GM18873 (cell line): ENCODE data around the gene MIOS.
"Not testable (repeated sequence)": the region's sequence is repeated elsewhere in the genome, so short reads cannot be mapped to it uniquely, and the experiment has no call there.

ENCODE experiments used
- ATAC-seq: cut with Tn5 transposase; IDR thresholded peaks from one replicate; pipeline ENCODE4 v1.9.1; 2021; ENCODE audit warnings: mild to moderate bottlenecking, moderate library complexity, moderate number of reproducible peaks; ENCODE audit not compliant: unreplicated experiment, low FRiP score

Gene MIOS

DNA sequence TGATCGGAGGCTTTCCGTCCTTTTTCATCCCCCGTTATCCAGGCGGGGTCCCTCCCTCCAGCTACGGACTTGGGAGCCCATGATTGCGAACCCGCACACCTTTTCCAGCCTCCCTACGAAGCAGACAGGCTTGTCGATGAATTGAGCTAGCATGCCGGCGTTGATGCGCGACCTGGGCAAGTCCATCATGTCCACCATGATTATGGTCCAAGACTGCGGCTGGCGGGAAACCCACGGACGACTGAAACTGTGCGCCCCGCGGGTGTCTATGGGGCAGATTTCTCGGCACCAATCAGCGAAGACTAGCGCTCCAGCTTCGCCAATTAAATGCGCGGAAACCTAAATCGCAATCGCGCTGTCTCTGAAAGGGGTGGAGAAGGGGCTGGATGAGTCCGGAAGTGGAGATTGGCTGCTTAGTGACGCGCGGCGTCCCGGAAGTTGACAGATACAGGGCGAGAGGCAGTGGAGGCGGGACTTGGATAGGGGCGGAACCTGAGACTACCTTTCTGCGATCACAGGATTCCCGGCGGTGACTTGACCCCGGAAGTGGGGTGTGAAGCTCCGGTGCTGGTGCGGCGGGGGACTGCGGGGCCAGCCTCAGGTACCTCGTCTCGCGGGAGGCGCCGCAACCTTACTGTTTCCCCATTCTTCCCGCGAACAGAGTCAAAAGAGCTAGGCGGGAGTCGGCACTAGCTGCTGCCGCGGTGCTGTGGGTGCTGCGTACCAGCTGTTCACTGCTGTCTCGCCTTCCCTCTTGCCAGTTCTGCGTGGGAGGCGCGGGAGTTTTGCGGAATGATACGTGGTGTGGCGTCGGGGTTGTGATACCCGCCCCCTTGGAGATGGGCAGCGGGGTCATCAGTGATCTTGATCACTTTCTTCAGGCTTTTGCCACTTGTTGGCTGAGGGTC, 73.8 kb downstream of the MIOS start, which contains the start of gene UMAD1:
Gene UMAD1, plus strand, starts transcription at position 532 of the 908 bp plus-strand sequence. CDS start 32,620 bp downstream, outside the sequence.
- peak; percentile 98 for ATAC-seq

DNA sequence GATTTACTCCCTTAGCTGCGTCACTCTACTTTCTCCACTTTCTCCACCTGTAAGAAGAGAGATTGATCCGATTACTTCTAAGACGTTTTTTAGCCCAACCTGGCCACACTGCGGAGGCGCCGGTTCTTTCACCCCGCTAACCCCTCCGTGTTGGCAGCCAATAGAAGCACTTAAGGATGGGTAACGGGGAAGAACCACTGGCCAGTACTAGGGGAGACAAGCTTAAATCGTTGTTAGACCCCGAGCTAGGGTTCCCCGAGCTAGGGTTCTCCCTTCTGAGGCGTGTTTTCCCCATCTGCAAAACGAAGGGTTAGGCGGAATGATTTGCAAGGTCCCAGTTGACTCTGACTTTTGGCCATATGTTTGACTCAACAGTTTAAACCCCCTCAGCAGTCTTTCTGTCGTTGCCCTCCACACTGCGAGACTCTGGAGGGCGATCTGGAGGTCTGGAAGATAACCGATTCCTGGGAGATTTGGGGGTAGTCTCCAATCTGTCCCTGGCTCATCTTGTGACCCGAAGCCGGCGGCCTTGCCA, 74.5 kb downstream of the MIOS start:
- peak; percentile 2 for ATAC-seq

DNA sequence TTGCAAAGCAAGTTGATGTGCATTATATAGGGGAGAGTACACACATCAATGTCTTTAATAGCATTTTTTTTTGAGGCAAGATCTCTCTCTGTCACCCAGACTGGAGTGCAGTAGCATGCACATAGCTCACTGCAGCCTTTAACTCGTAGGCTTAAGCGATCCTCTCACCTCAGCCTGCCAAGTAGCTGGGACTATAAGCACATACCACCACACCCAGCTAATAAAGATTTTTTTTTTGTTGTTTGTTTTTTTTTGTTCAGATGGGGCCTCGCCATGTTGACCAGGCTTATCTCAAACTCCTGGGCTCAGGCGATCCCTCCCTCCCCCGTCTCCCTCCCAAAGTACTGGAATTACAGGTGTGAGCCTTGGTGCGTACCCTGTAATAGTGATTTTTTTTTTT, 75.4 kb downstream of the MIOS start:
- no peak for ATAC-seq

DNA sequence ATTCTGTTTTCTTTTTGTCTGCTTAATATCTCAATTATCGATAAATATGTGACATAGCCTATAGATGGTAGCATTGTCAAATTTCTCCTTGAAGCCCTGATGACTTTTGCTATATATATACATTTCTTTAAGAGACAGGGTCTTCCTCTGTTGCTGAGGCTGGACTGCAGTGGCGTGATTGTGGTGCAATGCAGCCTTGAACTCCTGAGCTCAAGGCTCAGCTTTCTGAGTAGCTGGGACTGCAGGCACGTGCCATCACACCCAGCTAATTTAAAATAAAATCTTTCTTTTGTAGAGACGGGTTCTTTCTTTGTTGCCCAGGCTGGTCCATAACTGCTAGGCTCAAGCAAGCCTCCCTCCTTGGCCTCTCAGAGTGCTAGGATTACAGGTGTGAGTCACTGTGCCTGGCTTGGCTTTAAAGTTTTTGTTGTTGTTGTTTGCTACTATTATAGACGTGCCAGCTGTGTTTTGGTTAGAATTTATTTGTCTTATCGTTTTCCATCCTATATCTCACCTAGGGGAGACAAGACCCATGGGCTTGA, 80.9 kb downstream of the MIOS start:
- ATAC-seq: no peak

DNA sequence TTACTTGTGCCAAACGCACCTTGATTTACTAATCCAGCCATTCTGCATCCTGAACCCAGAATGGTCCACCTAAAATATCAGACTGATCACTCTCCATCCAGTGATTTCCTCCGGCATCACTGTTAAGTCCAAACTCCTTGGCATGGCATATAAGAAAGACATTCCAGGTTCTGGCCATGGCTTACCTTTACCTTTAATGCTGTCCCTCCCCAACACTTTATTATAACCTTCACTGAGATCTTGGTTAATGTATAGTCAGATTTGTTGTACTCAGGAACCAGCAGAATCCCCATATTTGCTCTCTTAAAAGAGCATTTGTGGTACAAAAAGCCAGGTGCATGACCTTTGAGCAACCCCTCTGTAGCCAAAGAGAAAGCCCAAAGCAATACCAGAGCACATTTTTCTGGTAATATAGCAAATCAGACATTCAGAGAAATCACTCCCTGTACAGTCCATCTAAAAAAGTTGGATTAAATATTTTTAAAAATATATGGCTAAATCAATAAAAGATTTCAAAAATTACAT, 84.1 kb downstream of the MIOS start:
- no peak for ATAC-seq

DNA sequence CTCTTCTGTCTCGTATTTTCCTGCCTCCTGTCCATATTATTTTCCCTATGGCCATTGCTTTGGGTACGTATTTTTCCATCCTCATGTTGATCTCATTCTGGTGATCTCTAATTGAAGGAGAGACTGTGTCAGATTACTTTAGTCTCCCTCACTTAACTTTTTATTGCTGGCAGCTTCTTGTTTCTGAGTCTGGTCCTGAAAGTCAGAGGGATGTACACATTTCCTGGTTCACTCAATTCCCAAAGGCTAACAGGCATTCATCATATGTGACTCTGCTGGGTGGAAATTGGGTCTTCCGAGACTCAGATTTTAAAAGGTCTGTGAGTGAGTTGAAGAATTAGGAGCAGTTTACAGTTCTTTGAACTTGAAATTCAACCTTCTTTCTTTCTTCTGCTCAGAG, 84.8 kb downstream of the MIOS start:
- no peak for ATAC-seq

DNA sequence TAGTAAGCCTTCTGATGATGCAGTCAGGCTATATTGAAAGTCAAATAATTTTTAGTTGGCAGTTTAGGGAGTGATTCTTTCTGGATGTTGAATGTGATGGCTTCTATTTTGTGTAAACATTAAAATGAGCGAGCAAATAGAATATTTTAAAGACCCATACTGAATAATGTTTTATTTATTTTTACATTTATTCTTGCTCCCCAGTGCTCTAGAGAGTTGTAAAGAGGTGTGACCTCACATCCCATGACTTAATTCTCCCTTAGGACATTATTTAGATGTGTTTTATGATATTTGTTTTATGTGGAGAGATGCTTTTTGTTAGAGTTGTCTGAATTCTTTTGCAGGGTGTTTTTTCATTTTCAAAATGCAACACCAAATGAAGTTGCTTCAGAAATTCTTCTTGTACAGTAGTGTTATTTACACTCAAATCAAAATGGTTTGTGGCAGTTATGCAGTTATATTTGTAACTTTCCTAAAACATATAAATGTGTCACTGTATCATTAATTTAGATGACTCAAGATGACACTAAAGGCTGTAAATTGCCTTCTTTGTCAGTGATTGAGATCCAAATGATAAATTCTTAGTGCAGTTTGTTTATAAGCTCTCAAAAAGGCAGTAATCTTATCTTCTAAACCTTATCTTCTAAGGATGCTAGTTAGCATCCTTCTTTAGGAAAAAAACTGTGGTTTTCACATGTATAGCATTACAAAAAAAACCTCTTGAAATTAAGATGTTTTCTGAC, 86.3 kb downstream of the MIOS start:
- ATAC-seq: no peak

DNA sequence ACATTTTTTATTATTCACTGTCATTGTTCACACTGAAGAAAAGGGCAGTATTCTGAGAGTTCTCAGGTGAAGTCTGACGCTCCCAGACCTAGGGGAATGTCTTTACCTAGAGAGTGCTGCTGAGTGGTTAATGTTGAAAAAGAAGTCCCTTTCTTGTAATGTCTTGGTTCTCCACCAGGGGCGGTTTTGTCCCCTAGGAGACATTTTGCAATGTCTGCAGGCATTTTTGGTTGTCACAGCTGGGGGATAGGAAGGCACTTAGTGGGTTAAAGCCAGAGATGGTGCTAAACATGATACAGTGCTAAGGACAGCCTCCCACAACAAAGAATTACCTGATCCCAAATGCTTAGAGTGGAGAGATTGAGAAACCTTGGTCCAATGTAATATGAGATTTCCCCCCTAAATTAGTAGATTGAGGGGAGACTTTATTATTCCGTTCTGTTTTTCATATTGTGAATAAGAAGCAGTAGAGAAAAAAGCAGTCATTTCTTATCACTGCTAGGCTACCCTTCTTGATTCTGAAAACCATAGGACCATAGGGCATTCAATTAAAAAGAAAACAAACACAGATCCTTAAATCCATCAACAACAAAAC, 87.0 kb downstream of the MIOS start:
- ATAC-seq: no peak

DNA sequence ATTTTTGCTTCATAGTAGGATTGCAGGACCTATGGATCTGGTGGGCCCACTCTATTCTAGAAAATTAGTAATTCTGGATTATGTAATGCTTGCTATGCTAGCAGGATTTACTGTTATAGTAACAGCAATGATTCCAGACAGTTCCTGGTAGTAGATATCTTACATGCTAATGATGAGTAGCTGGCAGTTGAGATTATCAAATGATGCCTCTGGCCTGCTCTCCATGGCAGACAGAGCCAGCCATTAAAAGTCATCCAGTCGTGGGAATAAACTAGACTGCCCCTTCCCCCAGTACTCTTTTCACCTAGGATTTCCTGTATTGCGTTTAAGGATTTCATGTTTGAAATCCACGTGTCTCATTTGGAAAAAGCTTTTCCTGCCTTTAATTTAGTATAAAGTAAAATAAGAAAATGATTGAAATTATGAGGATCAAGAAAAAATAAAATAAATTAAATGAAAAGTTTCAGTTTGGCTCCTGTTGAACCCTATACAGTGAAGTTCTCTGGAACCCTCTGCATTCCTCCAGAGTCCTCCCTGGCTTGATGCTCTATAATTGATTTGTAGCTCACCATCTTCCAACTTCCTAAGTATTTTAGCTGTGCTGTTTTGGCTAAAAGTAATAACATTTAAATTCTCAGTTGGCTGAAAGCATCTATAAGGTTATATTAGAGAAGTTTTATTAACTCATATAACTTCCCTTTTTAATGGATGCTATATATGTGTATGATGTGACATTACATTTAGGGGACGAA, 88.5 kb downstream of the MIOS start:
- no peak for ATAC-seq

DNA sequence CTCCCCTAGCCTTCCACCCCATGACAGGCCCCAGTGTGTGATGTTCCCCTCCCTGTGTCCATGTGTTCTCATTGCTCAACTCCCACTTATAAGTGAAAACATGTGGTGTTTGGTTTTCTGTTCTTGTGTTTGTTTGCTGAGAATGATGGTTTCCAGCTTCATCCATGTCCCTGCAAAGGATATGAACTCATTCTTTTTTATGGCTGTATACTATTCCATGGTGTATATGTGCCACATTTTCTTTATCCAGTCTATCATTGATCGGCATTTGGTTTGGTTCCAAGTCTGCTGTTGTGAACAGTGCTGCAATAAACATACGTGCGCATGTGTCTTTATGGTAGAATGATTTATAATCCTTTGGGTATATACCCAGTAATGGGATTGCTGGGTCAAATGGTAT, 89.8 kb downstream of the MIOS start:
- not testable (repeated sequence) for ATAC-seq
